Panc1 (cell line): ENCODE measurements around the gene ZSCAN21. TPM values are rescaled to one million over a fixed set of nuclear protein-coding genes. Genes with fewer than 3 reads are reported as not detected.

Source experiments
- ATAC-seq: fragments of 200-7000 bp; cut with Tn5 transposase; 2 replicates; pipeline ENCODE4 v1.9.1; 2020; ENCODE audit warnings: mild to moderate bottlenecking, moderate library complexity
- BruUV-seq: library from RNA; stranded (reverse); fragments of 400-500 nt; replicated peaks from 2 replicates; lab custom pipeline; 2021; lab: Mats Ljungman, UMichigan
- CTCF ChIA-PET: fragments of 300-600 bp; sonication (Branson Sonifier 250); formaldehyde crosslinking; loops from one replicate; lab custom pipeline; 2022; ENCODE audit warnings: antibody characterized with exemption; lab: Charles Lee
- POLR2A ChIA-PET: fragments of 300-600 bp; sonication (Branson Sonifier 250); formaldehyde crosslinking; loops from one replicate; lab custom pipeline; 2022; ENCODE audit warnings: antibody characterized with exemption; lab: Charles Lee
- DNase-seq: peaks from one replicate; pipeline ENCODE4 v3.0.0-alpha.2; 2010; ENCODE audit warnings: low read depth, low spot score
- H3K27ac ChIP-seq: 2 replicates; pipeline ENCODE4 v1.5.1; 2011; ENCODE audit warnings: mild to moderate bottlenecking, low read length, inconsistent platforms
- H3K27me3 ChIP-seq: fragments of 200-500 bp; sonication (Bioruptor generic); 2 replicates; pipeline ENCODE4 v1.6.0; 2014; ENCODE audit warnings: low read length, inconsistent platforms; ENCODE audit not compliant: control insufficient read depth, insufficient read depth
- H3K36me3 ChIP-seq: fragments of 200-500 bp; sonication (Bioruptor generic); 2 replicates; pipeline ENCODE4 v1.5.1; 2014; ENCODE audit warnings: inconsistent platforms, mild to moderate bottlenecking, low read length, moderate library complexity; ENCODE audit not compliant: control insufficient read depth, insufficient read depth
- H3K4me1 ChIP-seq: 2 replicates; pipeline ENCODE4 v1.5.1; 2011; ENCODE audit warnings: inconsistent platforms, mild to moderate bottlenecking, low read length, moderate library complexity; ENCODE audit not compliant: control insufficient read depth, insufficient read depth
- H3K4me3 ChIP-seq, 2 experiments: 2 replicates each; pipeline ENCODE4 v1.5.1; 2011 to 2012; ENCODE audit warnings: low read depth in 2 of 2, low read length in 2 of 2, mild to moderate bottlenecking in 2 of 2, inconsistent platforms in 1 of 2, moderate library complexity in 1 of 2
- H3K9me3 ChIP-seq: fragments of 200-500 bp; sonication (Bioruptor generic); 2 replicates; pipeline ENCODE4 v1.5.1; 2014; ENCODE audit warnings: low read depth, mild to moderate bottlenecking, inconsistent platforms, low read length, moderate library complexity; ENCODE audit not compliant: control insufficient read depth, insufficient read depth
- CTCF ChIP-seq: fragments of 450-650 bp; IDR thresholded peaks from 2 replicates; pipeline ENCODE4 v1.5.1; 2017; ENCODE audit warnings: mild to moderate bottlenecking
- POLR2AphosphoS5 ChIP-seq: IDR thresholded peaks from 2 replicates; pipeline ENCODE4 v1.6.1; 2012; ENCODE audit warnings: mild to moderate bottlenecking, low read depth, low read length, moderate library complexity
- REST ChIP-seq, 2 experiments: IDR thresholded peaks; 2 replicates each; pipeline ENCODE4 v1.6.1; 2011 to 2012; ENCODE audit warnings: low read depth in 2 of 2, control low read depth in 1 of 2, low read length in 1 of 2, mild to moderate bottlenecking in 1 of 2, moderate library complexity in 1 of 2; ENCODE audit not compliant: insufficient read depth in 1 of 2
- SIN3A ChIP-seq: IDR thresholded peaks from 2 replicates; pipeline ENCODE4 v1.6.1; 2012; ENCODE audit warnings: low read depth, mild to moderate bottlenecking, low read length, moderate library complexity, borderline replicate concordance; ENCODE audit not compliant: insufficient read depth
- TCF7L2 ChIP-seq: IDR thresholded peaks from 2 replicates; pipeline ENCODE4 v1.6.1; 2011; ENCODE audit warnings: mild to moderate bottlenecking, low read depth, low read length, inconsistent platforms
- in situ Hi-C: cut with HindIII; loops from 2 replicates; pipeline ENCODE4 v1.10.0; 2016; ENCODE audit warnings: low sequenced_read_pairs, low pct_unique_long_range_greater_than_20kb
- intact Hi-C: fragments of 100-400 bp; cut with micrococcal nuclease; formaldehyde crosslinking; loops from one replicate; pipeline ENCODE4 v1.10.0; 2022; ENCODE audit not compliant: unreplicated experiment
- total RNA-seq: library from RNA; stranded (reverse); gene quantifications from one replicate; pipeline ENCODE4 v1.2.1, GENCODE V29; 2021; ENCODE audit not compliant: unreplicated experiment

Gene ZSCAN21
- total RNA-seq, 1 experiment from 2014 or later: 13.4 TPM

GRCh38 chr7:100077205-100077604 is 27.6 kb downstream of the ZSCAN21 start:
- CTCF ChIA-PET: no interaction called here
- in situ Hi-C loops: no loop called here
- Histone ChIP-seq H3K27me3 (no peaks in the 10 kb centered on the region), H3K27ac (no peak overlapping the region), H3K9me3 (peaks cover 37% of the 10 kb centered on the region), H3K4me1 (no peaks in the 10 kb centered on the region), H3K4me3 (no peak overlapping the region), H3K36me3 (peaks cover 12% of the 10 kb centered on the region)
- BruUV-seq: no TSS peak
- no peak for ATAC-seq
- DNase-seq: no peak
- POLR2A ChIA-PET: interaction anchor here (0.5 to 0.6 kb wide), 2 partner anchors 82 to 204 kb away, joined by 3 to 6 read pairs; no protein-coding TSS in a partner anchor
- intact Hi-C loops: no loop called here
- TF ChIP-seq TCF7L2 (no peak), POLR2AphosphoS5 (no peak), REST (IDR thresholded peaks at IDR 0.05; ENCODE audit: insufficient read depth in 1 of 2, low read depth in 2 of 2, low read length in 1 of 2) (no peak), SIN3A (no peak), CTCF (no peak)

GRCh38 chr7:100079024-100079560 is 29.5 kb downstream of the ZSCAN21 start:
- DNase-seq (no peak), ATAC-seq (no peak)
- ChIA-PET POLR2A (no interaction called here), CTCF (no interaction called here)
- peaks cover 24% of the 10 kb centered on the region; the same call in 1 of the 2 replicates for H3K9me3 ChIP-seq
- intact Hi-C loops (no loop called here), in situ Hi-C loops (no loop called here)
- no peaks in the 10 kb centered on the region for H3K27me3 ChIP-seq
- BruUV-seq: no TSS peak
- TF ChIP-seq SIN3A: no peak
- no peak for TF ChIP-seq REST (IDR thresholded peaks at IDR 0.05; ENCODE audit: insufficient read depth in 1 of 2, low read depth in 2 of 2, low read length in 1 of 2)
- TF ChIP-seq TCF7L2: no peak
- no peak for TF ChIP-seq CTCF
- no peak for TF ChIP-seq POLR2AphosphoS5
- peaks cover 6% of the 10 kb centered on the region for H3K4me1 ChIP-seq
- peak overlapping the region; percentile 25; the same call in 1 of the 2 replicates for H3K27ac ChIP-seq
- peaks cover 12% of the 10 kb centered on the region for H3K36me3 ChIP-seq
- H3K4me3 ChIP-seq: no peak overlapping the region
